Panc1 (cell line): ENCODE data around the gene CCDC9B. TPM values are rescaled to one million over a fixed set of nuclear protein-coding genes. Genes with fewer than 3 reads are reported as not detected.

ENCODE experiments used
- ATAC-seq: fragments of 200-7000 bp; cut with Tn5 transposase; 2 replicates; pipeline ENCODE4 v1.9.1; 2020; ENCODE audit warnings: mild to moderate bottlenecking, moderate library complexity
- BruUV-seq: library from RNA; stranded (reverse); fragments of 400-500 nt; replicated peaks from 2 replicates; lab custom pipeline; 2021; lab: Mats Ljungman, UMichigan
- CTCF ChIA-PET: fragments of 300-600 bp; sonication (Branson Sonifier 250); formaldehyde crosslinking; loops from one replicate; lab custom pipeline; 2022; ENCODE audit warnings: antibody characterized with exemption; lab: Charles Lee
- POLR2A ChIA-PET: fragments of 300-600 bp; sonication (Branson Sonifier 250); formaldehyde crosslinking; loops from one replicate; lab custom pipeline; 2022; ENCODE audit warnings: antibody characterized with exemption; lab: Charles Lee
- DNase-seq: peaks from one replicate; pipeline ENCODE4 v3.0.0-alpha.2; 2010; ENCODE audit warnings: low read depth, low spot score
- H3K27ac ChIP-seq: 2 replicates; pipeline ENCODE4 v1.5.1; 2011; ENCODE audit warnings: mild to moderate bottlenecking, low read length, inconsistent platforms
- H3K27me3 ChIP-seq: fragments of 200-500 bp; sonication (Bioruptor generic); 2 replicates; pipeline ENCODE4 v1.6.0; 2014; ENCODE audit warnings: low read length, inconsistent platforms; ENCODE audit not compliant: control insufficient read depth, insufficient read depth
- H3K36me3 ChIP-seq: fragments of 200-500 bp; sonication (Bioruptor generic); 2 replicates; pipeline ENCODE4 v1.5.1; 2014; ENCODE audit warnings: inconsistent platforms, mild to moderate bottlenecking, low read length, moderate library complexity; ENCODE audit not compliant: control insufficient read depth, insufficient read depth
- H3K4me1 ChIP-seq: 2 replicates; pipeline ENCODE4 v1.5.1; 2011; ENCODE audit warnings: inconsistent platforms, mild to moderate bottlenecking, low read length, moderate library complexity; ENCODE audit not compliant: control insufficient read depth, insufficient read depth
- H3K4me3 ChIP-seq, 2 experiments: 2 replicates each; pipeline ENCODE4 v1.5.1; 2011 to 2012; ENCODE audit warnings: low read depth in 2 of 2, low read length in 2 of 2, mild to moderate bottlenecking in 2 of 2, inconsistent platforms in 1 of 2, moderate library complexity in 1 of 2
- H3K9me3 ChIP-seq: fragments of 200-500 bp; sonication (Bioruptor generic); 2 replicates; pipeline ENCODE4 v1.5.1; 2014; ENCODE audit warnings: low read depth, mild to moderate bottlenecking, inconsistent platforms, low read length, moderate library complexity; ENCODE audit not compliant: control insufficient read depth, insufficient read depth
- POLR2AphosphoS5 ChIP-seq: IDR thresholded peaks from 2 replicates; pipeline ENCODE4 v1.6.1; 2012; ENCODE audit warnings: mild to moderate bottlenecking, low read depth, low read length, moderate library complexity
- SIN3A ChIP-seq: IDR thresholded peaks from 2 replicates; pipeline ENCODE4 v1.6.1; 2012; ENCODE audit warnings: low read depth, mild to moderate bottlenecking, low read length, moderate library complexity, borderline replicate concordance; ENCODE audit not compliant: insufficient read depth
- TCF7L2 ChIP-seq: IDR thresholded peaks from 2 replicates; pipeline ENCODE4 v1.6.1; 2011; ENCODE audit warnings: mild to moderate bottlenecking, low read depth, low read length, inconsistent platforms
- in situ Hi-C: cut with HindIII; loops from 2 replicates; pipeline ENCODE4 v1.10.0; 2016; ENCODE audit warnings: low sequenced_read_pairs, low pct_unique_long_range_greater_than_20kb
- intact Hi-C: fragments of 100-400 bp; cut with micrococcal nuclease; formaldehyde crosslinking; loops from one replicate; pipeline ENCODE4 v1.10.0; 2022; ENCODE audit not compliant: unreplicated experiment
- total RNA-seq: library from RNA; stranded (reverse); gene quantifications from one replicate; pipeline ENCODE4 v1.2.1, GENCODE V29; 2021; ENCODE audit not compliant: unreplicated experiment
- TF ChIP-seq, protein P1 (sequence below): fragments of 450-650 bp; IDR thresholded peaks from 2 replicates; pipeline ENCODE4 v1.5.1; 2017; ENCODE audit warnings: mild to moderate bottlenecking
- TF ChIP-seq, protein P2 (sequence below), 2 experiments: IDR thresholded peaks; 2 replicates each; pipeline ENCODE4 v1.6.1; 2011 to 2012; ENCODE audit warnings: low read depth in 2 of 2, control low read depth in 1 of 2, low read length in 1 of 2, mild to moderate bottlenecking in 1 of 2, moderate library complexity in 1 of 2; ENCODE audit not compliant: insufficient read depth in 1 of 2

Gene CCDC9B
- total RNA-seq, 1 experiment from 2014 or later: 55.9 TPM

- POLR2A ChIA-PET: no interaction called here
- in situ Hi-C loops (no loop called here), intact Hi-C loops (no loop called here)
- CTCF ChIA-PET: no interaction called here
- no TSS peak for BruUV-seq
- H3K9me3 ChIP-seq: no peaks in the 10 kb centered on the region
- no peak for ATAC-seq
- H3K4me3 ChIP-seq: no peak overlapping the region
- no peak overlapping the region for H3K27ac ChIP-seq
- TF ChIP-seq, protein P1, sequence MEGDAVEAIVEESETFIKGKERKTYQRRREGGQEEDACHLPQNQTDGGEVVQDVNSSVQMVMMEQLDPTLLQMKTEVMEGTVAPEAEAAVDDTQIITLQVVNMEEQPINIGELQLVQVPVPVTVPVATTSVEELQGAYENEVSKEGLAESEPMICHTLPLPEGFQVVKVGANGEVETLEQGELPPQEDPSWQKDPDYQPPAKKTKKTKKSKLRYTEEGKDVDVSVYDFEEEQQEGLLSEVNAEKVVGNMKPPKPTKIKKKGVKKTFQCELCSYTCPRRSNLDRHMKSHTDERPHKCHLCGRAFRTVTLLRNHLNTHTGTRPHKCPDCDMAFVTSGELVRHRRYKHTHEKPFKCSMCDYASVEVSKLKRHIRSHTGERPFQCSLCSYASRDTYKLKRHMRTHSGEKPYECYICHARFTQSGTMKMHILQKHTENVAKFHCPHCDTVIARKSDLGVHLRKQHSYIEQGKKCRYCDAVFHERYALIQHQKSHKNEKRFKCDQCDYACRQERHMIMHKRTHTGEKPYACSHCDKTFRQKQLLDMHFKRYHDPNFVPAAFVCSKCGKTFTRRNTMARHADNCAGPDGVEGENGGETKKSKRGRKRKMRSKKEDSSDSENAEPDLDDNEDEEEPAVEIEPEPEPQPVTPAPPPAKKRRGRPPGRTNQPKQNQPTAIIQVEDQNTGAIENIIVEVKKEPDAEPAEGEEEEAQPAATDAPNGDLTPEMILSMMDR: no peak
- TF ChIP-seq SIN3A: no peak
- no peak for TF ChIP-seq POLR2AphosphoS5
- no peak for TF ChIP-seq TCF7L2
- DNase-seq: no peak
- H3K36me3 ChIP-seq: no peaks in the 10 kb centered on the region
- no peaks in the 10 kb centered on the region for H3K4me1 ChIP-seq
- no peaks in the 10 kb centered on the region for H3K27me3 ChIP-seq
Measured at GRCh38 chr15:40363611-40364010, 22.9 kb upstream of the CCDC9B start.

- DNase-seq: no peak
- ATAC-seq: no peak
- Histone ChIP-seq H3K27ac (no peak overlapping the region), H3K36me3 (no peaks in the 10 kb centered on the region), H3K4me1 (no peaks in the 10 kb centered on the region), H3K4me3 (no peak overlapping the region), H3K27me3 (no peaks in the 10 kb centered on the region), H3K9me3 (no peaks in the 10 kb centered on the region)
- no peak for TF ChIP-seq TCF7L2
- no peak for TF ChIP-seq SIN3A
- TF ChIP-seq, protein P2, sequence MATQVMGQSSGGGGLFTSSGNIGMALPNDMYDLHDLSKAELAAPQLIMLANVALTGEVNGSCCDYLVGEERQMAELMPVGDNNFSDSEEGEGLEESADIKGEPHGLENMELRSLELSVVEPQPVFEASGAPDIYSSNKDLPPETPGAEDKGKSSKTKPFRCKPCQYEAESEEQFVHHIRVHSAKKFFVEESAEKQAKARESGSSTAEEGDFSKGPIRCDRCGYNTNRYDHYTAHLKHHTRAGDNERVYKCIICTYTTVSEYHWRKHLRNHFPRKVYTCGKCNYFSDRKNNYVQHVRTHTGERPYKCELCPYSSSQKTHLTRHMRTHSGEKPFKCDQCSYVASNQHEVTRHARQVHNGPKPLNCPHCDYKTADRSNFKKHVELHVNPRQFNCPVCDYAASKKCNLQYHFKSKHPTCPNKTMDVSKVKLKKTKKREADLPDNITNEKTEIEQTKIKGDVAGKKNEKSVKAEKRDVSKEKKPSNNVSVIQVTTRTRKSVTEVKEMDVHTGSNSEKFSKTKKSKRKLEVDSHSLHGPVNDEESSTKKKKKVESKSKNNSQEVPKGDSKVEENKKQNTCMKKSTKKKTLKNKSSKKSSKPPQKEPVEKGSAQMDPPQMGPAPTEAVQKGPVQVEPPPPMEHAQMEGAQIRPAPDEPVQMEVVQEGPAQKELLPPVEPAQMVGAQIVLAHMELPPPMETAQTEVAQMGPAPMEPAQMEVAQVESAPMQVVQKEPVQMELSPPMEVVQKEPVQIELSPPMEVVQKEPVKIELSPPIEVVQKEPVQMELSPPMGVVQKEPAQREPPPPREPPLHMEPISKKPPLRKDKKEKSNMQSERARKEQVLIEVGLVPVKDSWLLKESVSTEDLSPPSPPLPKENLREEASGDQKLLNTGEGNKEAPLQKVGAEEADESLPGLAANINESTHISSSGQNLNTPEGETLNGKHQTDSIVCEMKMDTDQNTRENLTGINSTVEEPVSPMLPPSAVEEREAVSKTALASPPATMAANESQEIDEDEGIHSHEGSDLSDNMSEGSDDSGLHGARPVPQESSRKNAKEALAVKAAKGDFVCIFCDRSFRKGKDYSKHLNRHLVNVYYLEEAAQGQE (IDR thresholded peaks at IDR 0.05; ENCODE audit: insufficient read depth in 1 of 2, low read depth in 2 of 2, low read length in 1 of 2): no peak
- TF ChIP-seq POLR2AphosphoS5: no peak
- intact Hi-C loops (no loop called here), in situ Hi-C loops (no loop called here)
- ChIA-PET POLR2A (interaction anchor here (0.6 kb wide), 1 partner anchor 61 kb away, joined by 5 read pairs; no protein-coding TSS in a partner anchor), CTCF (no interaction called here)
- BruUV-seq: no TSS peak
Measured at GRCh38 chr15:40361640-40362039, 20.9 kb upstream of the CCDC9B start.

- Histone ChIP-seq H3K9me3 (no peaks in the 10 kb centered on the region), H3K27ac (no peak overlapping the region), H3K4me1 (no peaks in the 10 kb centered on the region), H3K27me3 (no peaks in the 10 kb centered on the region), H3K4me3 (no peak overlapping the region), H3K36me3 (no peaks in the 10 kb centered on the region)
- BruUV-seq: no TSS peak
- no peak for DNase-seq
- in situ Hi-C loops (no loop called here), intact Hi-C loops (no loop called here)
- ATAC-seq: no peak
- TF ChIP-seq SIN3A (no peak), TCF7L2 (no peak), POLR2AphosphoS5 (no peak)
- TF ChIP-seq, protein P2 (IDR thresholded peaks at IDR 0.05; ENCODE audit: insufficient read depth in 1 of 2, low read depth in 2 of 2, low read length in 1 of 2): no peak
- TF ChIP-seq, protein P1: no peak
- POLR2A ChIA-PET: interaction anchor here (0.7 kb wide), 1 partner anchor 20 kb away, joined by 3 read pairs; no protein-coding TSS in a partner anchor
- CTCF ChIA-PET: no interaction called here
Measured at GRCh38 chr15:40360015-40360414, 19.3 kb upstream of the CCDC9B start.
